SK-N-SH (cell line): ENCODE data around the gene CLTCL1.

ENCODE experiments used
- CHD2 ChIP-seq: fragments of 150-350 bp; IDR thresholded peaks from 2 replicates; pipeline ENCODE4 v1.6.1; 2018; ENCODE audit warnings: low read length; ENCODE audit not compliant: partially characterized antibody
- FOXM1 ChIP-seq: IDR thresholded peaks from 2 replicates; pipeline ENCODE4 v1.4.0; 2012; ENCODE audit warnings: low read depth, mild to moderate bottlenecking
- POLR2AphosphoS5 ChIP-seq: IDR thresholded peaks from 2 replicates; pipeline ENCODE4 v1.6.1; 2012; ENCODE audit warnings: low read depth, low read length
- RFX5 ChIP-seq: IDR thresholded peaks from 2 replicates; pipeline ENCODE4 v1.6.1; 2012; ENCODE audit warnings: mild to moderate bottlenecking, improper control_type of control experiment, low read length
- RXRA ChIP-seq: IDR thresholded peaks from 2 replicates; pipeline ENCODE4 v1.4.0; 2012; ENCODE audit warnings: low read depth, mild to moderate bottlenecking, borderline replicate concordance
- SIN3A ChIP-seq: IDR thresholded peaks from 2 replicates; pipeline ENCODE4 v1.6.1; 2012; ENCODE audit warnings: low read depth, mild to moderate bottlenecking, low read length, moderate library complexity, borderline replicate concordance
- TF ChIP-seq, protein P1 (sequence below): fragments of 200-600 bp; sonication (generic); IDR thresholded peaks from 2 replicates; pipeline ENCODE4 v1.6.1; 2017; ENCODE audit warnings: antibody characterized with exemption, mild to moderate bottlenecking, moderate library complexity
- TF ChIP-seq, protein P2 (sequence below): IDR thresholded peaks from 2 replicates; pipeline ENCODE4 v1.4.0; 2012; ENCODE audit warnings: low read depth
- TF ChIP-seq, protein P3 (sequence below): IDR thresholded peaks from 2 replicates; pipeline ENCODE4 v1.4.0; 2012; ENCODE audit warnings: low read depth, borderline replicate concordance

DNA sequence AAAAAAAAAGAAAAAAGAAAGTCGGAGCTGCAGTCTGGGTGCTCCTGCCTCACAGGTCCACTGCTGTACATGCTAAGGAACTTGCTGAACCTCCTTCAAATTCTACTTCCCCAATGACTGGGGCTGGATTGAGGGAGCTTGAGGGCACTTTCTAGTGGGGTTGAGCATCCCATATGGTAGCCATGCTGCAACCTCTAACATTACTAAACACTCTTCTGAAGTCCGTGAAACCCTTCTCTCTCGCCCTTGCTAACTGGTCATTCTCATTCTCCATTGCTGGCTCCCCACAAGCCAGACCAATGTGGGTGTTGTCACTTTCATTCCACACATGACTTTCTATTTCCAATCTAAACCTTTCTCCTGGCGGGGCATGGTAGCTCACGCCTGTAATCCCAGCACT lies 148.3 kb downstream of the CLTCL1 start:
- TF ChIP-seq, protein P1, sequence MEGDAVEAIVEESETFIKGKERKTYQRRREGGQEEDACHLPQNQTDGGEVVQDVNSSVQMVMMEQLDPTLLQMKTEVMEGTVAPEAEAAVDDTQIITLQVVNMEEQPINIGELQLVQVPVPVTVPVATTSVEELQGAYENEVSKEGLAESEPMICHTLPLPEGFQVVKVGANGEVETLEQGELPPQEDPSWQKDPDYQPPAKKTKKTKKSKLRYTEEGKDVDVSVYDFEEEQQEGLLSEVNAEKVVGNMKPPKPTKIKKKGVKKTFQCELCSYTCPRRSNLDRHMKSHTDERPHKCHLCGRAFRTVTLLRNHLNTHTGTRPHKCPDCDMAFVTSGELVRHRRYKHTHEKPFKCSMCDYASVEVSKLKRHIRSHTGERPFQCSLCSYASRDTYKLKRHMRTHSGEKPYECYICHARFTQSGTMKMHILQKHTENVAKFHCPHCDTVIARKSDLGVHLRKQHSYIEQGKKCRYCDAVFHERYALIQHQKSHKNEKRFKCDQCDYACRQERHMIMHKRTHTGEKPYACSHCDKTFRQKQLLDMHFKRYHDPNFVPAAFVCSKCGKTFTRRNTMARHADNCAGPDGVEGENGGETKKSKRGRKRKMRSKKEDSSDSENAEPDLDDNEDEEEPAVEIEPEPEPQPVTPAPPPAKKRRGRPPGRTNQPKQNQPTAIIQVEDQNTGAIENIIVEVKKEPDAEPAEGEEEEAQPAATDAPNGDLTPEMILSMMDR: no peak
- TF ChIP-seq CHD2 (no peak), FOXM1 (no peak), RXRA (no peak), POLR2AphosphoS5 (no peak), RFX5 (no peak), SIN3A (no peak)
- TF ChIP-seq, protein P2, sequence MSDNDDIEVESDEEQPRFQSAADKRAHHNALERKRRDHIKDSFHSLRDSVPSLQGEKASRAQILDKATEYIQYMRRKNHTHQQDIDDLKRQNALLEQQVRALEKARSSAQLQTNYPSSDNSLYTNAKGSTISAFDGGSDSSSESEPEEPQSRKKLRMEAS: no peak
- TF ChIP-seq, protein P3, sequence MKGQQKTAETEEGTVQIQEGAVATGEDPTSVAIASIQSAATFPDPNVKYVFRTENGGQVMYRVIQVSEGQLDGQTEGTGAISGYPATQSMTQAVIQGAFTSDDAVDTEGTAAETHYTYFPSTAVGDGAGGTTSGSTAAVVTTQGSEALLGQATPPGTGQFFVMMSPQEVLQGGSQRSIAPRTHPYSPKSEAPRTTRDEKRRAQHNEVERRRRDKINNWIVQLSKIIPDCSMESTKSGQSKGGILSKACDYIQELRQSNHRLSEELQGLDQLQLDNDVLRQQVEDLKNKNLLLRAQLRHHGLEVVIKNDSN: no peak
